ENCODE results near the gene MRPS25.

GRCh38 chr3:15083252-15083651 is 18.1 kb upstream of the MRPS25 start:
- TF ChIP-seq POLR2AphosphoS5 (IDR thresholded peaks at IDR 0.05) (no peak), CTCF (IDR thresholded peaks at IDR 0.05) (no peak)
